SK-N-SH (cell line): ENCODE data around the gene TRABD2A. TPM values are rescaled to one million over a fixed set of nuclear protein-coding genes. Genes with fewer than 3 reads are reported as not detected.
"Not testable (repeated sequence)": the region's sequence is repeated elsewhere in the genome, so short reads cannot be mapped to it uniquely, and the experiment has no call there.

ENCODE experiments used
- CTCF ChIA-PET: fragments of 300-600, 350-600 bp; formaldehyde crosslinking; extraction: SDS; loops from one replicate; lab custom pipeline; 2021; lab: Yijun Ruan, JAX
- POLR2A ChIA-PET: fragments of 350-600 bp; sonication (Branson Sonifier 250); formaldehyde crosslinking; extraction: SDS; loops from one replicate; lab custom pipeline; 2020; ENCODE audit warnings: antibody characterized with exemption, inconsistent platforms; lab: Yijun Ruan, JAX
- DNase-seq: peaks from one replicate; pipeline ENCODE4 v3.0.0; 2012
- H2AFZ ChIP-seq: fragments of 200-600 bp; sonication (generic); 2 replicates; pipeline ENCODE4 v1.8.1; 2016; ENCODE audit warnings: antibody characterized with exemption, mild to moderate bottlenecking, low read depth
- H3F3A ChIP-seq: fragments of 200-600 bp; sonication (generic); replicated peaks from 2 replicates; pipeline ENCODE3; 2016; ENCODE audit warnings: antibody characterized with exemption, mild to moderate bottlenecking; ENCODE audit not compliant: insufficient read depth
- H3K27ac ChIP-seq, 2 experiments: fragments of 200-500 bp in 1 of 2; fragments of 200-600 bp in 1 of 2; sonication (Bioruptor generic) in 1 of 2; sonication (generic), shearing (Covaris generic) in 1 of 2; 2 replicates each; pipeline versions ENCODE4 v1.5.1 to v1.6.1; 2014 to 2016; ENCODE audit warnings: low read depth in 2 of 2, inconsistent platforms in 1 of 2, low read length in 1 of 2, mild to moderate bottlenecking in 1 of 2, mixed read lengths in 1 of 2
- H3K27me3 ChIP-seq: fragments of 200-600 bp; sonication (generic), shearing (Covaris generic); 2 replicates; pipeline ENCODE4 v1.6.1; 2016; ENCODE audit warnings: mixed run types; ENCODE audit not compliant: insufficient read depth
- H3K36me3 ChIP-seq, 2 experiments: fragments of 200-500 bp in 1 of 2; fragments of 200-600 bp in 1 of 2; sonication (Bioruptor generic) in 1 of 2; sonication (generic) in 1 of 2; replicated peaks in 1 of 2; 2 replicates each; pipeline versions ENCODE3 to v1.5.1; 2014 to 2016; ENCODE audit warnings: low read length in 1 of 2, mild to moderate bottlenecking in 1 of 2; ENCODE audit not compliant: insufficient read depth in 2 of 2, control insufficient read depth in 1 of 2
- H3K4me1 ChIP-seq, 2 experiments: fragments of 200-500 bp in 1 of 2; fragments of 200-600 bp in 1 of 2; sonication (Bioruptor generic) in 1 of 2; sonication (generic), shearing (Covaris generic) in 1 of 2; 2 replicates each; pipeline versions ENCODE4 v1.5.1 to v1.6.1; 2014 to 2016; ENCODE audit warnings: low read depth in 1 of 2, low read length in 1 of 2, mixed run types in 1 of 2; ENCODE audit not compliant: insufficient read depth in 2 of 2, control insufficient read depth in 1 of 2
- H3K4me2 ChIP-seq: fragments of 200-600 bp; sonication (generic), shearing (Covaris generic); 2 replicates; pipeline ENCODE4 v1.6.1; 2017; ENCODE audit warnings: mixed run types
- H3K4me3 ChIP-seq, 2 experiments: fragments of 200-500 bp in 1 of 2; fragments of 200-600 bp in 1 of 2; sonication (Bioruptor generic) in 1 of 2; sonication (generic), shearing (Covaris generic) in 1 of 2; 2 replicates each; pipeline versions ENCODE4 v1.5.1 to v1.8.1; 2014 to 2016; ENCODE audit warnings: low read depth in 2 of 2, inconsistent platforms in 1 of 2, low read length in 1 of 2, mild to moderate bottlenecking in 1 of 2, mixed read lengths in 1 of 2, moderate library complexity in 1 of 2
- H3K79me2 ChIP-seq: fragments of 200-600 bp; sonication (generic); 2 replicates; pipeline ENCODE4 v1.8.1; 2017; ENCODE audit warnings: mild to moderate bottlenecking; ENCODE audit not compliant: insufficient read depth
- H3K9ac ChIP-seq: fragments of 200-600 bp; sonication (generic); 2 replicates; pipeline ENCODE4 v1.6.1; 2017; ENCODE audit warnings: mixed run types
- H3K9me2 ChIP-seq: fragments of 200-600 bp; sonication (generic); 2 replicates; pipeline ENCODE4 v1.6.1; 2017; ENCODE audit warnings: mixed run types
- H3K9me3 ChIP-seq: fragments of 200-600 bp; sonication (generic); 2 replicates; pipeline ENCODE4 v1.6.1; 2017; ENCODE audit warnings: mixed run types, mild to moderate bottlenecking, moderate library complexity
- H4K20me1 ChIP-seq: fragments of 200-600 bp; sonication (generic); 2 replicates; pipeline ENCODE4 v1.6.1; 2017; ENCODE audit warnings: mild to moderate bottlenecking, mixed run types; ENCODE audit not compliant: insufficient read depth
- CHD2 ChIP-seq: fragments of 150-350 bp; IDR thresholded peaks from 2 replicates; pipeline ENCODE4 v1.6.1; 2018; ENCODE audit warnings: low read length; ENCODE audit not compliant: partially characterized antibody
- ELF1 ChIP-seq: IDR thresholded peaks from 2 replicates; pipeline ENCODE4 v1.4.0; 2012
- EP300 ChIP-seq, 2 experiments: IDR thresholded peaks; 2 replicates each; pipeline versions ENCODE4 v1.4.0 to v1.6.1; 2012; ENCODE audit warnings: borderline replicate concordance in 1 of 2, low read depth in 1 of 2, low read length in 1 of 2
- FOSL2 ChIP-seq: IDR thresholded peaks from 2 replicates; pipeline ENCODE4 v1.4.0; 2012; ENCODE audit warnings: low read depth, mild to moderate bottlenecking, moderate library complexity, borderline replicate concordance
- FOXM1 ChIP-seq: IDR thresholded peaks from 2 replicates; pipeline ENCODE4 v1.4.0; 2012; ENCODE audit warnings: low read depth, mild to moderate bottlenecking
- MXI1 ChIP-seq: IDR thresholded peaks from 2 replicates; pipeline ENCODE4 v1.6.1; 2012; ENCODE audit warnings: mild to moderate bottlenecking, low read depth, low read length, improper control_type of control experiment
- POLR2AphosphoS5 ChIP-seq: IDR thresholded peaks from 2 replicates; pipeline ENCODE4 v1.6.1; 2012; ENCODE audit warnings: low read depth, low read length
- RFX5 ChIP-seq: IDR thresholded peaks from 2 replicates; pipeline ENCODE4 v1.6.1; 2012; ENCODE audit warnings: mild to moderate bottlenecking, improper control_type of control experiment, low read length
- TAF1 ChIP-seq: IDR thresholded peaks from 2 replicates; pipeline ENCODE4 v1.6.1; 2012; ENCODE audit warnings: low read depth, mild to moderate bottlenecking, low read length, moderate library complexity, borderline replicate concordance
- TCF12 ChIP-seq: IDR thresholded peaks from 2 replicates; pipeline ENCODE4 v1.4.0; 2012
- WGBS: methylation state at CpG from one replicate; pipeline ENCODE4 v1.1.6; 2017; ENCODE audit warnings: low lambda C conversion rate; 5-methylcytosine and 5-hydroxymethylcytosine counted together
- polyA plus RNA-seq, 3 experiments: library from polyadenylated mRNA; depleted of rRNA; stranded (reverse); fragments of >200 nt; gene quantifications; 2 replicates each; pipeline ENCODE4 v1.2.3, GENCODE V29; 2012
- TF ChIP-seq, protein P1 (sequence below): fragments of 150-350 bp; IDR thresholded peaks from 2 replicates; pipeline ENCODE4 v1.6.1; 2017; ENCODE audit warnings: antibody characterized with exemption, low read length, low read depth, borderline replicate concordance
- TF ChIP-seq, protein P2 (sequence below): IDR thresholded peaks from 2 replicates; pipeline ENCODE4 v1.6.1; 2012; ENCODE audit warnings: mild to moderate bottlenecking, low read depth, low read length, moderate library complexity

The TRABD2A gene
- polyA plus RNA-seq, 1 of the 3 experiments (the other 2 are of a cell fraction): 3.0 TPM

DNA sequence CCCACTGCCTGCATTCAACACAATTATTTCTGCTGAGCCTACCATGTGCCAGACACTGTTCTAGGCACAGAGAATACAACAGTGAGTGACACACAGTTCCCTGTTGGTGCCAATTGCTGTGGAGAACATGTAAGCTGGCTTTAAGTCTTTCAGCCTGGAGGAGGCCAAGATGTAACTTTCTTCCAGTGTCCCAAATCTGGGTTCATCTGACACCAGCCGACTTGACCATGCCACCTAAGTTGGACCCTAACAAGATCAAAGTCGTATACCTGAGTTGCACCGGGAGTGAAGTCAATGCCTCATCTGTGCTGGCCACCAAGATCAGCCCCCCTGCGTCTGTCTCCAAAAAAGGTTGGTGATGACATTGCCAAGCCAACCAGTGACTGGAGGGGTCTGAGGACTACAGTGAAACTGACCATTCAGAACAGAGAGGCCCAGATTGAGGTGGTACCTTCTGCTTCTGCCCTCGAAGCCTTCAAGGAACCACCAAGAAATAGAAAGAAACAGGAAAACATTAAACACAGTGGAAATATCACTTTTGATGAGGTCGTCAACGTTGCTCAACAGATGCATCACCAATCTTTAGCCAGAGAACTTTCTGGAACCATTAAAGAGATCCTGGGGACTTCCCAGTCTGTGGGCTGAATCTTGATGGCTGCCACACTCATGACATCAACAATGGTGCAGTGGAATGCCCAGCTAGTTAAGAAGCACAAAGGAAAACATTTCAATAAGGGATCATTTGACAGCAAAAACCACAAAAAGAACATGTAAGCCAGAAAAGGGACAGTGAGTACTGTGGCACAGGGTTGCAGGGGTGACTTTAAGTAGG, 6.3 kb downstream of the TRABD2A start (continued):
- TF ChIP-seq, protein P1, sequence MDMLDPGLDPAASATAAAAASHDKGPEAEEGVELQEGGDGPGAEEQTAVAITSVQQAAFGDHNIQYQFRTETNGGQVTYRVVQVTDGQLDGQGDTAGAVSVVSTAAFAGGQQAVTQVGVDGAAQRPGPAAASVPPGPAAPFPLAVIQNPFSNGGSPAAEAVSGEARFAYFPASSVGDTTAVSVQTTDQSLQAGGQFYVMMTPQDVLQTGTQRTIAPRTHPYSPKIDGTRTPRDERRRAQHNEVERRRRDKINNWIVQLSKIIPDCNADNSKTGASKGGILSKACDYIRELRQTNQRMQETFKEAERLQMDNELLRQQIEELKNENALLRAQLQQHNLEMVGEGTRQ: no peak
- TF ChIP-seq CHD2: no peak
- TF ChIP-seq FOSL2: no peak
- TF ChIP-seq POLR2AphosphoS5: no peak
- TF ChIP-seq, all 33 proteins: peak for 0

DNA sequence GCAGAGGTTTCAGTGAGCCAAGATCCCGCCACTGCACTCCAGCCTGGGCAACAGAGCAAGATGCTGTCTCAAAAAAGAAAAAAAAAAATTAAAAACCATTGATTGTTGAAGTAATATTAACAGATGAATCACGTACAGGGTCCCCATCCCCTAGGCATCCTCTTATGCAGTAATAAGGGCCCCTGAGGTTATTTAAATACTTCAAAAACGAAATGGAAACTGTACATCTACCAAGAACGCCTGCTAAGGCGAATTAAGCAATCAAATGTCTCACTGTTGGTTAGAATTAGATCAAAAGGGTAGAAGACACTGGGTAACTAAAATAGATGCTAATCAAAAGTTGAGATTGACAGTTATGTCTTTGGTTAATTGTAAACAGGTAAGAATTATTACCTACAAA, 7.5 kb downstream of the TRABD2A start:
- ChIA-PET CTCF (interaction anchor here (1.2 kb wide), 1 partner anchor 45 kb away, joined by 3 read pairs; no protein-coding TSS in a partner anchor), POLR2A (no interaction called here)

DNA sequence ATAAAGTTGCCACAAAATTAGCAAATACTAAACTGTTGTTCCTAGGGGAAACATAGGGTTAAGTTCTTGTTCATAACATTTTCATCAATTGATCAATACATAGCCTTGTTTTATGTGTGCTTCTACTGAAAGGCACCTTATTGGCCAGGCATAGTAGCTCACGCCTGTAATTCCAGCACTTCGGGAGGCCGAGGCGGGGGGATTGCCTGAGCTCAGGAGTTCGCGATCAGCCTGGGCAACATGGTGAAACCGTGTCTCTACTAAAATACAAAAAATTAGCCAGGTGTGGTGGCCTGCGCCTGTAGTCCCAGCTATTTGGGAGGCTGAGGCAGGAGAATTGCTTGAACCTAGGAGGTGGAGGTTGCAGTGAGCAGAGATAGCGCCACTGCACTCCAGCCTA, 8.2 kb downstream of the TRABD2A start:
- H3K36me3 ChIP-seq, H3K9ac ChIP-seq, H3K4me1 ChIP-seq, H3K27me3 ChIP-seq, H3F3A ChIP-seq, H3K79me2 ChIP-seq, POLR2A ChIA-PET, H3K27ac ChIP-seq, DNase-seq, H3K4me2 ChIP-seq, H3K9me2 ChIP-seq, H2AFZ ChIP-seq, H3K9me3 ChIP-seq, H3K4me3 ChIP-seq, H4K20me1 ChIP-seq: not testable (repeated sequence)
- CTCF ChIA-PET: interaction anchor here (0.7 kb wide), 1 partner anchor 10 kb away, joined by 3 read pairs; no protein-coding TSS in a partner anchor
- 72% methylated on average over 9 of the region's 9 CpGs for WGBS

More for the DNA sequence above, 7.5 kb downstream of the TRABD2A start:
- 41% methylated on average over 5 of the region's 5 CpGs for WGBS
- Histone ChIP-seq H3K79me2 (no peaks in the 10 kb centered on the region), H3K4me3 (no peak overlapping the region), H3K9me2 (no peaks in the 10 kb centered on the region), H3K36me3 (no peaks in the 10 kb centered on the region), H3K27me3 (peaks cover 9% of the 10 kb centered on the region; the same call in 1 of the 2 replicates), H3K4me2 (no peak overlapping the region), H3K9ac (no peak overlapping the region), H4K20me1 (no peaks in the 10 kb centered on the region), H3K9me3 (no peaks in the 10 kb centered on the region), H2AFZ (no peak overlapping the region), H3K27ac (no peak overlapping the region), H3K4me1 (no peaks in the 10 kb centered on the region), H3F3A (no peaks in the 10 kb centered on the region)
- no peak for DNase-seq
- TF ChIP-seq RFX5 (no peak), FOXM1 (no peak), MXI1 (no peak), TAF1 (no peak), ELF1 (no peak), TCF12 (no peak), EP300 (IDR thresholded peaks at IDR 0.05; ENCODE audit: borderline replicate concordance in 1 of 2, low read depth in 1 of 2, low read length in 1 of 2) (no peak)
- TF ChIP-seq, protein P2, sequence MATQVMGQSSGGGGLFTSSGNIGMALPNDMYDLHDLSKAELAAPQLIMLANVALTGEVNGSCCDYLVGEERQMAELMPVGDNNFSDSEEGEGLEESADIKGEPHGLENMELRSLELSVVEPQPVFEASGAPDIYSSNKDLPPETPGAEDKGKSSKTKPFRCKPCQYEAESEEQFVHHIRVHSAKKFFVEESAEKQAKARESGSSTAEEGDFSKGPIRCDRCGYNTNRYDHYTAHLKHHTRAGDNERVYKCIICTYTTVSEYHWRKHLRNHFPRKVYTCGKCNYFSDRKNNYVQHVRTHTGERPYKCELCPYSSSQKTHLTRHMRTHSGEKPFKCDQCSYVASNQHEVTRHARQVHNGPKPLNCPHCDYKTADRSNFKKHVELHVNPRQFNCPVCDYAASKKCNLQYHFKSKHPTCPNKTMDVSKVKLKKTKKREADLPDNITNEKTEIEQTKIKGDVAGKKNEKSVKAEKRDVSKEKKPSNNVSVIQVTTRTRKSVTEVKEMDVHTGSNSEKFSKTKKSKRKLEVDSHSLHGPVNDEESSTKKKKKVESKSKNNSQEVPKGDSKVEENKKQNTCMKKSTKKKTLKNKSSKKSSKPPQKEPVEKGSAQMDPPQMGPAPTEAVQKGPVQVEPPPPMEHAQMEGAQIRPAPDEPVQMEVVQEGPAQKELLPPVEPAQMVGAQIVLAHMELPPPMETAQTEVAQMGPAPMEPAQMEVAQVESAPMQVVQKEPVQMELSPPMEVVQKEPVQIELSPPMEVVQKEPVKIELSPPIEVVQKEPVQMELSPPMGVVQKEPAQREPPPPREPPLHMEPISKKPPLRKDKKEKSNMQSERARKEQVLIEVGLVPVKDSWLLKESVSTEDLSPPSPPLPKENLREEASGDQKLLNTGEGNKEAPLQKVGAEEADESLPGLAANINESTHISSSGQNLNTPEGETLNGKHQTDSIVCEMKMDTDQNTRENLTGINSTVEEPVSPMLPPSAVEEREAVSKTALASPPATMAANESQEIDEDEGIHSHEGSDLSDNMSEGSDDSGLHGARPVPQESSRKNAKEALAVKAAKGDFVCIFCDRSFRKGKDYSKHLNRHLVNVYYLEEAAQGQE: no peak
